A549 (cell line): ENCODE data around the gene GNG12. TPM values are rescaled to one million over a fixed set of nuclear protein-coding genes. Genes with fewer than 3 reads are reported as not detected.

ENCODE experiments used
- ATAC-seq, 2 experiments: fragments of 200-7000 bp in 1 of 2; fragments of >200 bp in 1 of 2; cut with Nextera tagmentation in 1 of 2; cut with Tn5 transposase in 1 of 2; 3 replicates each; pipeline versions ENCODE4 v1.8.0 to v1.9.1; 2018 to 2020; ENCODE audit warnings: mild to moderate bottlenecking in 1 of 2, moderate library complexity in 1 of 2
- CTCF ChIA-PET: fragments of 300-600 bp; sonication (Branson Sonifier 250); formaldehyde crosslinking; extraction: SDS; loops from one replicate; lab custom pipeline; 2021; ENCODE audit warnings: antibody characterized with exemption, inconsistent platforms; lab: Yijun Ruan, JAX
- POLR2A ChIA-PET: fragments of 350-600 bp; formaldehyde crosslinking; extraction: SDS; loops from one replicate; lab custom pipeline; 2021; ENCODE audit warnings: antibody characterized with exemption, inconsistent platforms; lab: Yijun Ruan, JAX
- DNase-seq, 2 experiments: peaks; one replicate each; pipeline versions ENCODE4 v3.0.0 to v3.0.0-alpha.2; 2011 to 2016; ENCODE audit warnings: low read depth in 1 of 2, low spot score in 1 of 2
- FAIRE-seq: peaks from 2 replicates; lab custom pipeline; 2011; peaks lifted over from hg19 to GRCh38; lab: Jason Lieb, UNC
- H3K27ac ChIP-seq, 2 experiments: fragments of >200 bp; sonication (Bioruptor Twin); formaldehyde crosslinking; 3 replicates each; pipeline ENCODE4 v1.5.1; 2016 to 2017
- H3K4me1 ChIP-seq: fragments of >200 bp; sonication (Bioruptor Twin); formaldehyde crosslinking; 3 replicates; pipeline ENCODE4 v1.6.1; 2016
- H3K4me2 ChIP-seq: fragments of >200 bp; sonication (Bioruptor Twin); formaldehyde crosslinking; 3 replicates; pipeline ENCODE4 v1.6.1; 2016
- H3K4me3 ChIP-seq: fragments of >200 bp; sonication (Bioruptor Twin); formaldehyde crosslinking; 3 replicates; pipeline ENCODE4 v1.5.1; 2016
- H3K9me3 ChIP-seq: fragments of >200 bp; sonication (Bioruptor Twin); formaldehyde crosslinking; 3 replicates; pipeline ENCODE4 v1.6.1; 2016
- BHLHE40 ChIP-seq: IDR thresholded peaks from 2 replicates; pipeline ENCODE4 v1.6.1; 2012; ENCODE audit warnings: low read depth, low read length, inconsistent platforms
- CBX8 ChIP-seq: fragments of 200-600 bp; sonication (generic); IDR thresholded peaks from 2 replicates; pipeline ENCODE4 v1.6.1; 2016
- E2F6 ChIP-seq: IDR thresholded peaks from 2 replicates; pipeline ENCODE4 v1.6.1; 2012; ENCODE audit warnings: low read depth, borderline replicate concordance
- GATA3 ChIP-seq: IDR thresholded peaks from 2 replicates; pipeline ENCODE4 v1.6.1; 2012; ENCODE audit warnings: borderline replicate concordance
- HDAC2 ChIP-seq: fragments of 200-600 bp; sonication (generic); IDR thresholded peaks from 2 replicates; pipeline ENCODE4 v1.6.1; 2016
- HOXA7 ChIP-seq: fragments of 250-450 bp; sonication (Bioruptor Pico); IDR thresholded peaks from 2 replicates; pipeline ENCODE4 v1.5.0; 2020; ENCODE audit warnings: mild to moderate bottlenecking, moderate library complexity
- HOXB5 ChIP-seq: fragments of 250-450 bp; sonication (Bioruptor Pico); IDR thresholded peaks from 2 replicates; pipeline ENCODE4 v1.5.0; 2020; ENCODE audit warnings: mild to moderate bottlenecking, moderate library complexity
- MAZ ChIP-seq: fragments of 150-350 bp; IDR thresholded peaks from 2 replicates; pipeline ENCODE4 v1.6.1; 2014; ENCODE audit warnings: antibody characterized with exemption, low read depth, low read length, borderline replicate concordance
- NPAS2 ChIP-seq: fragments of 250-450 bp; sonication (Bioruptor Pico); IDR thresholded peaks from 2 replicates; pipeline ENCODE4 v1.8.0; 2022; ENCODE audit warnings: mild to moderate bottlenecking, moderate library complexity, borderline replicate concordance
- PBX3 ChIP-seq: IDR thresholded peaks from 2 replicates; pipeline ENCODE4 v1.6.1; 2012
- PHF8 ChIP-seq: fragments of 200-600 bp; sonication (generic); IDR thresholded peaks from 2 replicates; pipeline ENCODE4 v1.6.1; 2016; ENCODE audit warnings: low read depth, mild to moderate bottlenecking, antibody characterized with exemption, moderate library complexity, borderline replicate concordance
- POLR2AphosphoS2 ChIP-seq: conservative IDR thresholded peaks from 2 replicates; pipeline ENCODE4 v1.6.1; 2012; ENCODE audit warnings: low read length, improper control_type of control experiment, inconsistent platforms
- RAD21 ChIP-seq, 2 experiments: fragments of >200 bp in 1 of 2; sonication (Bioruptor Twin) in 1 of 2; formaldehyde crosslinking in 1 of 2; IDR thresholded peaks in 1 of 2; conservative IDR thresholded peaks in 1 of 2; 2 replicates in 1 of 2; 3 replicates in 1 of 2; pipeline ENCODE4 v1.6.1; 2012 to 2018; ENCODE audit warnings: inconsistent platforms in 1 of 2
- RCOR1 ChIP-seq: fragments of 150-350 bp; IDR thresholded peaks from 2 replicates; pipeline ENCODE4 v1.6.1; 2014; ENCODE audit warnings: antibody characterized with exemption, low read length, low read depth
- SREBF2 ChIP-seq: fragments of 450-650 bp; IDR thresholded peaks from 2 replicates; pipeline ENCODE4 v1.6.1; 2014; ENCODE audit warnings: mild to moderate bottlenecking, moderate library complexity
- TP53 ChIP-seq: fragments of 250-450 bp; sonication (Bioruptor Pico); IDR thresholded peaks from 2 replicates; pipeline ENCODE4 v1.5.0; 2021; ENCODE audit warnings: mild to moderate bottlenecking, moderate library complexity
- USF2 ChIP-seq: fragments of 450-650 bp; IDR thresholded peaks from 2 replicates; pipeline ENCODE4 v1.6.1; 2014; ENCODE audit warnings: antibody characterized with exemption
- WGBS: methylation state at CpG from one replicate; pipeline ENCODE4 v1.1.6; 2017; ENCODE audit errors: missing lambda C conversion rate; 5-methylcytosine and 5-hydroxymethylcytosine counted together
- polyA plus RNA-seq, 4 experiments: library from polyadenylated mRNA; depleted of rRNA in 3 of 4; stranded (reverse); fragments of >200 nt; fragmentation: RNase III in 1 of 4; extraction: RNeasy Plus Mini Kit Qiagen cat#74134 plus additional on column Dnase treatment in 1 of 4; gene quantifications; 2 replicates in 3 of 4; 3 replicates in 1 of 4; pipeline ENCODE4 v1.2.3, GENCODE V29; 2011 to 2017

Gene GNG12
- polyA plus RNA-seq, 2 of the 4 experiments (the other 2 are of a cell fraction): 91.8 to 132 TPM

GRCh38 chr1:67729872-67730271 is 103.4 kb downstream of the GNG12 start:
- Histone ChIP-seq H3K4me1 (peaks cover 18% of the 10 kb centered on the region), H3K4me2 (no peak overlapping the region), H3K9me3 (no peaks in the 10 kb centered on the region), H3K4me3 (no peak overlapping the region), H3K27ac (no peak overlapping the region)
- ChIA-PET POLR2A (no interaction called here), CTCF (interaction anchor here (0.6 to 1.2 kb wide), 2 partner anchors 11 to 31 kb away, joined by 3 read pairs; no protein-coding TSS in a partner anchor)
- FAIRE-seq (no peak), DNase-seq (no peak), ATAC-seq (no peak)
- TF ChIP-seq HOXB5 (CRISPR knock-in tag) (no peak), E2F6 (no peak), GATA3 (no peak)
- WGBS: 81% methylated on average over 2 of the region's 2 CpGs

GRCh38 chr1:67726224-67726623 is 107.0 kb downstream of the GNG12 start:
- DNase-seq: no peak
- FAIRE-seq: no peak
- no peak for TF ChIP-seq GATA3
- TF ChIP-seq, all 56 proteins: peak for 0
- H3K4me2 ChIP-seq: no peak overlapping the region
- POLR2A ChIA-PET: no interaction called here
- no peak for ATAC-seq
- CTCF ChIA-PET: no interaction called here
- no peak overlapping the region for H3K4me3 ChIP-seq
- H3K27ac ChIP-seq: peak overlapping the region in 1 of 2 experiments; percentile 61; a peak in 1 of 6 replicates
- no peaks in the 10 kb centered on the region for H3K9me3 ChIP-seq
- H3K4me1 ChIP-seq: peaks cover 50% of the 10 kb centered on the region

- whole genome bisulfite sequencing: 50% methylated on average over 3 of the region's 3 CpGs
- DNase-seq: peak in 1 of 2 experiments; percentile 51
- H3K27ac ChIP-seq: peak overlapping the region; percentile 61 to 67
- H3K4me3 ChIP-seq: no peak overlapping the region
- no peaks in the 10 kb centered on the region for H3K9me3 ChIP-seq
- FAIRE-seq: no peak
- TF ChIP-seq PHF8: no peak
- TF ChIP-seq HDAC2: no peak
- TF ChIP-seq MAZ: no peak
- no peak for TF ChIP-seq NPAS2 (CRISPR knock-in tag)
- no peak for TF ChIP-seq TP53 (CRISPR knock-in tag)
- TF ChIP-seq RAD21 (conservative IDR thresholded peaks at IDR 0.05 in 1 of 2, IDR thresholded peaks at IDR 0.05 in 1 of 2): no peak
- no peak for TF ChIP-seq BHLHE40
- no peak for TF ChIP-seq HOXB5 (CRISPR knock-in tag)
- no peak for TF ChIP-seq SREBF2
- peak in 1 of 2 experiments; percentile 69; a peak in 3 of 6 replicates for ATAC-seq
- ChIA-PET CTCF (no interaction called here), POLR2A (interaction anchor here (0.5 kb wide), 1 partner anchor 26 kb away, joined by 4 read pairs; no protein-coding TSS in a partner anchor)
- peaks cover 62% of the 10 kb centered on the region for H3K4me1 ChIP-seq
- H3K4me2 ChIP-seq: peak overlapping the region; percentile 42
These were observed 108.2 kb downstream of the GNG12 start for GRCh38 chr1:67724928-67725560.

- WGBS: 48% methylated on average over 2 of the region's 2 CpGs
- Histone ChIP-seq H3K4me1 (peaks cover 70% of the 10 kb centered on the region), H3K27ac (peak overlapping the region; percentile 61 to 68; a peak in 4 of 6 replicates), H3K4me2 (peak overlapping the region; percentile 27), H3K4me3 (no peak overlapping the region), H3K9me3 (no peaks in the 10 kb centered on the region)
- CTCF ChIA-PET: interaction anchor here (1.1 kb wide), 1 partner anchor 43 kb away, joined by 3 read pairs; no protein-coding TSS in a partner anchor
- POLR2A ChIA-PET: no interaction called here
- peak in 1 of 2 experiments; percentile 38; a peak in 2 of 6 replicates for ATAC-seq
- DNase-seq: no peak
- no peak for FAIRE-seq
- no peak for TF ChIP-seq POLR2AphosphoS2
- no peak for TF ChIP-seq PBX3
- no peak for TF ChIP-seq RCOR1
- no peak for TF ChIP-seq HOXA7
- no peak for TF ChIP-seq GATA3
- TF ChIP-seq BHLHE40: no peak
- no peak for TF ChIP-seq CBX8
- no peak for TF ChIP-seq USF2
- TF ChIP-seq, all 56 proteins: peak for 0
These were observed 109.6 kb downstream of the GNG12 start for GRCh38 chr1:67723620-67724019.
